DND-41 (cell line): ENCODE results near the gene FAM120AOS.

Experiments used
- ATAC-seq: fragments of 200-7000 bp; cut with Tn5 transposase; 3 replicates; pipeline ENCODE4 v1.9.1; 2021; ENCODE audit warnings: low read depth; ENCODE audit not compliant: insufficient read depth
- DNase-seq: peaks from one replicate; pipeline ENCODE4 v3.0.0-alpha.2; 2020
- H2AFZ ChIP-seq: 2 replicates; pipeline ENCODE4 v1.6.0; 2012; ENCODE audit warnings: low read depth, low read length
- H3K27ac ChIP-seq: 2 replicates; pipeline ENCODE4 v1.5.1; 2012; ENCODE audit warnings: low read length, inconsistent platforms
- H3K27me3 ChIP-seq: fragments of 200-600 bp; sonication (generic); 2 replicates; pipeline ENCODE4 v1.6.0; 2012; ENCODE audit warnings: low read length, mild to moderate bottlenecking, inconsistent platforms; ENCODE audit not compliant: insufficient read depth, poor library complexity
- H3K36me3 ChIP-seq: 2 replicates; pipeline ENCODE4 v1.5.1; 2012; ENCODE audit warnings: low read length, inconsistent platforms; ENCODE audit not compliant: insufficient read depth
- H3K4me1 ChIP-seq: 2 replicates; pipeline ENCODE4 v1.5.1; 2012; ENCODE audit warnings: mild to moderate bottlenecking, low read length; ENCODE audit not compliant: insufficient read depth
- H3K4me2 ChIP-seq: 2 replicates; pipeline ENCODE4 v1.6.0; 2012; ENCODE audit warnings: mild to moderate bottlenecking, moderate library complexity, low read length, inconsistent platforms; ENCODE audit not compliant: insufficient read depth
- H3K4me3 ChIP-seq, 2 experiments: fragments of 200-600 bp in 1 of 2; shearing (Covaris generic) in 1 of 2; 2 replicates each; pipeline ENCODE4 v1.5.1; 2012 to 2016; ENCODE audit warnings: inconsistent platforms in 2 of 2, low read length in 2 of 2, mild to moderate bottlenecking in 2 of 2, low read depth in 1 of 2, moderate library complexity in 1 of 2
- H3K79me2 ChIP-seq: 2 replicates; pipeline ENCODE4 v1.6.0; 2012; ENCODE audit warnings: low read length, inconsistent platforms; ENCODE audit not compliant: insufficient read depth
- H3K9ac ChIP-seq: 2 replicates; pipeline ENCODE4 v1.6.0; 2012; ENCODE audit warnings: low read depth, mild to moderate bottlenecking, inconsistent platforms, low read length, moderate library complexity
- H3K9me3 ChIP-seq: 2 replicates; pipeline ENCODE4 v1.5.1; 2012; ENCODE audit warnings: low read length, moderate library complexity, mild to moderate bottlenecking, inconsistent platforms; ENCODE audit not compliant: insufficient read depth, severe bottlenecking
- H4K20me1 ChIP-seq: 2 replicates; pipeline ENCODE4 v1.6.0; 2012; ENCODE audit warnings: low read length; ENCODE audit not compliant: insufficient read depth
- EZH2 ChIP-seq: IDR thresholded peaks from 3 replicates; pipeline ENCODE4 v1.6.1; 2012; ENCODE audit warnings: borderline replicate concordance, low read depth, mild to moderate bottlenecking, moderate library complexity, low read length, inconsistent platforms; ENCODE audit not compliant: severe bottlenecking
- TF ChIP-seq, protein P1 (sequence below): IDR thresholded peaks from 2 replicates; pipeline ENCODE4 v1.5.1; 2012; ENCODE audit warnings: borderline replicate concordance, low read length, moderate library complexity, mild to moderate bottlenecking; ENCODE audit not compliant: poor library complexity, severe bottlenecking; ENCODE audit errors: extremely low read depth

Gene FAM120AOS

GRCh38 chr9:93452710-93453046 is 703 bp downstream of the FAM120AOS start:
- H3K4me2 ChIP-seq = peak overlapping the region; percentile 90
- H3K79me2 ChIP-seq = peaks cover 84% of the 10 kb centered on the region
- H3K9me3 ChIP-seq = no peaks in the 10 kb centered on the region
- H2AFZ ChIP-seq = no peak overlapping the region
- ATAC-seq = no peak
- DNase-seq = peak; percentile 21
- H3K9ac ChIP-seq = peak overlapping the region; percentile 97
- H3K27ac ChIP-seq = peak overlapping the region; percentile 94
- H3K4me1 ChIP-seq = peaks cover 57% of the 10 kb centered on the region
- TF ChIP-seq, protein P1, sequence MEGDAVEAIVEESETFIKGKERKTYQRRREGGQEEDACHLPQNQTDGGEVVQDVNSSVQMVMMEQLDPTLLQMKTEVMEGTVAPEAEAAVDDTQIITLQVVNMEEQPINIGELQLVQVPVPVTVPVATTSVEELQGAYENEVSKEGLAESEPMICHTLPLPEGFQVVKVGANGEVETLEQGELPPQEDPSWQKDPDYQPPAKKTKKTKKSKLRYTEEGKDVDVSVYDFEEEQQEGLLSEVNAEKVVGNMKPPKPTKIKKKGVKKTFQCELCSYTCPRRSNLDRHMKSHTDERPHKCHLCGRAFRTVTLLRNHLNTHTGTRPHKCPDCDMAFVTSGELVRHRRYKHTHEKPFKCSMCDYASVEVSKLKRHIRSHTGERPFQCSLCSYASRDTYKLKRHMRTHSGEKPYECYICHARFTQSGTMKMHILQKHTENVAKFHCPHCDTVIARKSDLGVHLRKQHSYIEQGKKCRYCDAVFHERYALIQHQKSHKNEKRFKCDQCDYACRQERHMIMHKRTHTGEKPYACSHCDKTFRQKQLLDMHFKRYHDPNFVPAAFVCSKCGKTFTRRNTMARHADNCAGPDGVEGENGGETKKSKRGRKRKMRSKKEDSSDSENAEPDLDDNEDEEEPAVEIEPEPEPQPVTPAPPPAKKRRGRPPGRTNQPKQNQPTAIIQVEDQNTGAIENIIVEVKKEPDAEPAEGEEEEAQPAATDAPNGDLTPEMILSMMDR = no peak
- no peak for TF ChIP-seq EZH2
- peak overlapping the region; percentile 43 to 77 for H3K4me3 ChIP-seq
- peaks cover 48% of the 10 kb centered on the region for H3K36me3 ChIP-seq
- peaks cover 29% of the 10 kb centered on the region; the same call in 1 of the 2 replicates for H4K20me1 ChIP-seq
- H3K27me3 ChIP-seq = no peaks in the 10 kb centered on the region

DNA sequence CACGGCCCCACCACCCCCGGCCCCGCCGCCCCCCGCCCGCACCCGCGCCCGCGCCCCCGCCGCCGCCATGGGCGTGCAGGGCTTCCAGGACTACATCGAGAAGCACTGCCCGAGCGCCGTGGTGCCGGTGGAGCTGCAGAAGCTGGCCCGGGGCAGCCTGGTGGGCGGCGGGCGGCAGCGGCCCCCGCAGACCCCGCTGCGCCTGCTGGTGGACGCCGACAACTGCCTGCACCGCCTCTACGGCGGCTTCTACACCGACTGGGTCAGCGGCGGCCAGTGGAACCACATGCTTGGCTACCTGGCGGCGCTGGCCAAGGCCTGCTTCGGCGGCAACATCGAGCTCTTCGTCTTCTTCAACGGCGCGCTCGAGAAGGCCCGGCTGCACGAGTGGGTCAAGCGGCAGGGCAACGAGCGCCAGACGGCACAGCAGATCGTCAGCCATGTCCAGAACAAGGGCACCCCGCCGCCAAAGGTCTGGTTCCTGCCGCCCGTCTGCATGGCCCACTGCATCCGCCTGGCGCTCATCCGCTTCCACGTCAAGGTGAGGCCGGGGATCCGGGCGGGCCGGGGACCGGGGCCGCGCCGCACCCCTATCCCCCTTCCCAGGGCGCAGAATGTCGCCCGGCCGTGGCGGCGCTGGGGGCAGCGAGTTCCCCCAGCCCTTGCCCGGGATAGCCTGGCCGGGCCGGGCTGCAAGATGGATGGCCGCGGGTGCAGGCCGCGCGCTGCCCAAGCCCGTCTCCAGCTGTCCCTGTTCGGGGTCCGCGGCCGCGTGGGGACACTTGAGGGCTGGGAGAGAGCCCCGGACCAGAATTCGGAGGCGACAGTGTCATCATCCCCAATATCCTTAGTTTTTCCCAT is 1.3 kb downstream of the FAM120AOS start:
- Histone ChIP-seq H3K4me1 (peaks cover 52% of the 10 kb centered on the region), H2AFZ (peak overlapping the region; percentile 77)
- ATAC-seq = 0 out of 3 replicates have a peak, but pooled peaks have one; percentile 6

DNA sequence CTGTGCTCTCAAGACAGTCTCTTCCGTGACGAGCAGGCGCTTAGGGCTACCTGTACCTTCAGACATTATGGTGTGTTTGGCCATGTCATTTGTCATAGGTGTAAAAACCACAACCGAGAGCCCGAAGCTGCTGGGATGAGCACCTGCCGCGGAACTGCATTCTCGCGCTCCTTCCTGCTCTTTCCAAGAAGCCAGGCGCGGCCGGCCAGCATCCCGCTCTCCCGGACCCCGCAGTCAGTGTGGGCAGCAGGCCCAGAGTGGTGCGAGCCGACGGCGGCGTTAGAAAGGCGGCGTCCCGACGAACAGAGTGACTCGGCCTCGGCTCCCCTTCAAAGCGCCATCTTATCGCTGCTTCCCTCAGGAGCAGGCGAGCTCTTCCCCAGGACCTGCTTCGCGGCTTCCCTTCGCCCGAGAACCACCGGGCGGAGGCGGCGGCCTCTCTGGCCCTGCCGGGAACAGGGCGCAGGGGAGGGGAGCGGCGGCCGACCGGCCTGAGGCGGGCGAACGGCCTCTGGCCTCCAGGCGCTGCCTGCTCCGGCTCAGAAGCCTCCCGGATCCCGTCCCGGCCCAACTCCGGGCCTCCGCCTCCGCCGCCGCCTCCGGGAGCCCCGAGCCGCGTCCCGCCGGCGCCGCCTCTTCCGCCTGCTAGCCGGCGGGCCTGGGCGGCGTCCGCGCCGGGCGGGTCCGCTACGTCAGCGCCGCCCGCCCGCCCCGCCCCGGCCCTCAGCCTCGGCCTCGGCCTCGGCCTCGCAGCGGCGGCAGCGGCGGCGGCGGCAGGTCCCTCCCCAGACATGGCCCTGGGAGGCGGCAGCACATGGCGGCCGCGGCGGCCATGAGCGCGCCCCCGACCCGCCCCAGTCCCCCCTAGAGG is 2.2 kb downstream of the FAM120AOS start, which contains the start of gene FAM120A:
TSS of gene FAM120A (plus strand) at position 741 of the 871 bp plus-strand sequence. CDS start 231 bp downstream, outside the sequence.
- H2AFZ ChIP-seq = peak within 1 kb of the TSS; percentile 84
- H3K36me3 ChIP-seq = peaks cover 55% of the 10 kb centered on the region
- TF ChIP-seq, protein P1 = no peak
- no peak for TF ChIP-seq EZH2
- peak; percentile 77 for DNase-seq
- H3K4me1 ChIP-seq = peaks cover 43% of the 10 kb centered on the region
- H3K79me2 ChIP-seq = peaks cover 69% of the 10 kb centered on the region
- peak; percentile 66 for ATAC-seq
- no peaks in the 10 kb centered on the region for H3K27me3 ChIP-seq
- peak within 1 kb of the TSS; percentile 71 to 86 for H3K4me3 ChIP-seq
- peak within 1 kb of the TSS; percentile 97 for H3K9ac ChIP-seq
- H3K9me3 ChIP-seq = no peaks in the 10 kb centered on the region
- peaks cover 21% of the 10 kb centered on the region; the same call in 1 of the 2 replicates for H4K20me1 ChIP-seq
- H3K27ac ChIP-seq = peak within 1 kb of the TSS; percentile 94
- peak within 1 kb of the TSS; percentile 90 for H3K4me2 ChIP-seq

More for the DNA sequence above, 1.3 kb downstream of the FAM120AOS start:
- Histone ChIP-seq H3K4me3 (peak overlapping the region; percentile 43 to 77), H3K79me2 (peaks cover 78% of the 10 kb centered on the region), H3K27me3 (no peaks in the 10 kb centered on the region), H3K27ac (peak overlapping the region; percentile 94), H3K9me3 (no peaks in the 10 kb centered on the region), H3K4me2 (peak overlapping the region; percentile 90), H4K20me1 (peaks cover 29% of the 10 kb centered on the region; the same call in 1 of the 2 replicates), H3K36me3 (peaks cover 53% of the 10 kb centered on the region), H3K9ac (peak overlapping the region; percentile 97)
- TF ChIP-seq, protein P1 = no peak
- TF ChIP-seq EZH2 = no peak
- peak; percentile 46 for DNase-seq
